ENCODE results near the gene HCAR2.
"Not testable (repeated sequence)": the region's sequence is repeated elsewhere in the genome, so short reads cannot be mapped to it uniquely, and the experiment has no call there.

The HCAR2 gene

GRCh38 chr12:122715211-122715610, 12.1 kb upstream of the HCAR2 start:
- peak; percentile 29 for DNase-seq

GRCh38 chr12:122713491-122714188, 10.5 kb upstream of the HCAR2 start:
- not testable (repeated sequence) for DNase-seq

- DNase-seq = not testable (repeated sequence)
Observed at GRCh38 chr12:122711266-122711665, 8.1 kb upstream of the HCAR2 start.

- not testable (repeated sequence) for DNase-seq
Observed at GRCh38 chr12:122710341-122710740, 7.2 kb upstream of the HCAR2 start.

- not testable (repeated sequence) for DNase-seq
Observed at GRCh38 chr12:122709287-122709686, 6.1 kb upstream of the HCAR2 start.

- not testable (repeated sequence) for DNase-seq
Observed at GRCh38 chr12:122703841-122704240, 684 bp upstream of the HCAR2 start.

GRCh38 chr12:122701481-122701880, 1.7 kb downstream of the HCAR2 start:
- DNase-seq = not testable (repeated sequence)

GRCh38 chr12:122700038-122700710, 3.0 kb downstream of the HCAR2 start:
- DNase-seq = not testable (repeated sequence)

GRCh38 chr12:122696922-122697321, 6.2 kb downstream of the HCAR2 start:
- DNase-seq = not testable (repeated sequence)

- no peak for DNase-seq
Observed at GRCh38 chr12:122691566-122691965, 11.6 kb downstream of the HCAR2 start.

GRCh38 chr12:122688291-122688690, 14.9 kb downstream of the HCAR2 start:
- no peak for DNase-seq

GRCh38 chr12:122687086-122687485, 16.1 kb downstream of the HCAR2 start:
- peak; percentile 17 for DNase-seq

GRCh38 chr12:122686538-122686937, 16.6 kb downstream of the HCAR2 start:
- DNase-seq = no peak

GRCh38 chr12:122684297-122684813, 18.8 kb downstream of the HCAR2 start:
- no peak for DNase-seq

GRCh38 chr12:122681814-122682213, 21.3 kb downstream of the HCAR2 start:
- peak; percentile 47 for DNase-seq

- DNase-seq = not testable (repeated sequence)
Observed at GRCh38 chr12:122680989-122681388, 22.2 kb downstream of the HCAR2 start.

- not testable (repeated sequence) for DNase-seq
Observed at GRCh38 chr12:122676781-122677180, 26.4 kb downstream of the HCAR2 start.

- DNase-seq = not testable (repeated sequence)
Observed at GRCh38 chr12:122676015-122676414, 27.1 kb downstream of the HCAR2 start.

- DNase-seq = no peak
Observed at GRCh38 chr12:122672515-122672914, 30.6 kb downstream of the HCAR2 start.

- DNase-seq = peak; percentile 45
Observed at GRCh38 chr12:122669397-122670070, 33.6 kb downstream of the HCAR2 start.

- DNase-seq = no peak
Observed at GRCh38 chr12:122668268-122668667, 34.9 kb downstream of the HCAR2 start.

- no peak for DNase-seq
Observed at GRCh38 chr12:122665759-122666158, 37.4 kb downstream of the HCAR2 start.

- no peak for DNase-seq
Observed at GRCh38 chr12:122665349-122665748, 37.8 kb downstream of the HCAR2 start.

GRCh38 chr12:122661938-122662337, 41.2 kb downstream of the HCAR2 start:
- DNase-seq = no peak

Measured in fibroblast of skin of right quadriceps (primary cell).